ENCODE measurements around the gene CIB4.

Gene CIB4

GRCh38 chr2:26559044-26559405 is 82.1 kb downstream of the CIB4 start:
- H3K9me3 ChIP-seq (replicated peaks in 1 of 2; ENCODE audit: control insufficient read depth in 2 of 2, insufficient read depth in 1 of 2, low read depth in 1 of 2, low read length in 2 of 2) = no peaks in the 10 kb centered on the region
- H3K4me1 ChIP-seq (ENCODE audit: control insufficient read depth in 2 of 2, insufficient read depth in 1 of 2, low read depth in 1 of 2, low read length in 2 of 2) = peaks cover 12 to 13% of the 10 kb centered on the region in 2 donors
- H3K23ac ChIP-seq (ENCODE audit: low read depth, low read length, poor library complexity) = no peak overlapping the region
- no peak overlapping the region for H2BK120ac ChIP-seq (ENCODE audit: low read depth, low read length)
- no peak overlapping the region for H2BK5ac ChIP-seq (ENCODE audit: low read length)
- H3K4me3 ChIP-seq (ENCODE audit: low read length in 2 of 2) = no peak overlapping the region
- no peak overlapping the region for H2AFZ ChIP-seq (ENCODE audit: low read length)
- WGBS, 2 donors (ENCODE audit: extremely low coverage in 2 of 2, insufficient read length in 2 of 2, insufficient replicate concordance in 1 of 2) = no CpG with 5 or more reads among the region's 3 CpGs
- H3K36me3 ChIP-seq (replicated peaks in 1 of 2; ENCODE audit: control insufficient read depth in 2 of 2, insufficient read depth in 2 of 2, low read length in 2 of 2) = no peaks in the 10 kb centered on the region
- no peak overlapping the region for H3K9ac ChIP-seq (ENCODE audit: low read depth, low read length, poor library complexity)
- H3K79me1 ChIP-seq (ENCODE audit: low read depth, low read length) = no peaks in the 10 kb centered on the region
- peak overlapping the region; percentile 25 for H3K18ac ChIP-seq (ENCODE audit: low read length)
- no peak overlapping the region for H4K8ac ChIP-seq (ENCODE audit: low read depth, low read length)
- H2AK5ac ChIP-seq (ENCODE audit: low read depth, low read length) = no peak overlapping the region
- H3K27ac ChIP-seq (replicated peaks; ENCODE audit: low read length) = no peak overlapping the region
- H3K14ac ChIP-seq (ENCODE audit: low read length) = no peak overlapping the region
- H2BK15ac ChIP-seq (ENCODE audit: low read length) = no peak overlapping the region
- DNase-seq (ENCODE audit: low spot score) = no peak
- H2BK12ac ChIP-seq (ENCODE audit: low read length) = no peak overlapping the region
- H3K4me2 ChIP-seq (ENCODE audit: insufficient read depth, low read length, poor library complexity, severe bottlenecking) = no peak overlapping the region
- H3K27me3 ChIP-seq (ENCODE audit: control insufficient read depth in 3 of 3, insufficient read depth in 3 of 3, low read depth in 1 of 3, low read length in 3 of 3) = peaks cover 0 to 63% (median 2%) of the 10 kb centered on the region in 3 experiments
- no peak overlapping the region for H4K91ac ChIP-seq (ENCODE audit: low read depth, low read length, poor library complexity)
- H3K4ac ChIP-seq (ENCODE audit: low read length) = no peak overlapping the region

GRCh38 chr2:26558271-26559043 is 82.7 kb downstream of the CIB4 start:
- Histone ChIP-seq H3K27me3 (ENCODE audit: control insufficient read depth in 3 of 3, insufficient read depth in 3 of 3, low read depth in 1 of 3, low read length in 3 of 3) (peaks cover 0 to 58% (median 2%) of the 10 kb centered on the region in 3 experiments), H3K4ac (ENCODE audit: low read length) (no peak overlapping the region), H3K4me2 (ENCODE audit: insufficient read depth, low read length, poor library complexity, severe bottlenecking) (peak overlapping the region; percentile 41), H3K79me1 (ENCODE audit: low read depth, low read length) (no peaks in the 10 kb centered on the region), H3K23ac (ENCODE audit: low read depth, low read length, poor library complexity) (no peak overlapping the region), H2BK12ac (ENCODE audit: low read length) (peak overlapping the region; percentile 1), H3K9me3 (replicated peaks in 1 of 2; ENCODE audit: control insufficient read depth in 2 of 2, insufficient read depth in 1 of 2, low read depth in 1 of 2, low read length in 2 of 2) (no peaks in the 10 kb centered on the region), H3K4me3 (ENCODE audit: low read length in 2 of 2) (peak overlapping the region in 1 of 2 donors; percentile 16), H2BK15ac (ENCODE audit: low read length) (no peak overlapping the region), H3K18ac (ENCODE audit: low read length) (peak overlapping the region; percentile 48), H3K4me1 (ENCODE audit: control insufficient read depth in 2 of 2, insufficient read depth in 1 of 2, low read depth in 1 of 2, low read length in 2 of 2) (peaks cover 12 to 13% of the 10 kb centered on the region in 2 donors), H3K14ac (ENCODE audit: low read length) (no peak overlapping the region), H3K27ac (replicated peaks; ENCODE audit: low read length) (no peak overlapping the region), H2BK5ac (ENCODE audit: low read length) (no peak overlapping the region), H2AFZ (ENCODE audit: low read length) (peak overlapping the region; percentile 76), H4K8ac (ENCODE audit: low read depth, low read length) (no peak overlapping the region), H3K36me3 (replicated peaks in 1 of 2; ENCODE audit: control insufficient read depth in 2 of 2, insufficient read depth in 2 of 2, low read length in 2 of 2) (no peaks in the 10 kb centered on the region), H2AK5ac (ENCODE audit: low read depth, low read length) (peak overlapping the region; percentile 81), H3K9ac (ENCODE audit: low read depth, low read length, poor library complexity) (peak overlapping the region; percentile 24), H4K91ac (ENCODE audit: low read depth, low read length, poor library complexity) (no peak overlapping the region), H2BK120ac (ENCODE audit: low read depth, low read length) (no peak overlapping the region)
- DNase-seq (ENCODE audit: low spot score) = peak; percentile 48
- WGBS, 2 donors (ENCODE audit: extremely low coverage in 2 of 2, insufficient read length in 2 of 2, insufficient replicate concordance in 1 of 2) = no CpG with 5 or more reads among the region's 27 CpGs

GRCh38 chr2:26557244-26557925 is 83.8 kb downstream of the CIB4 start:
- H3K27me3 ChIP-seq (ENCODE audit: control insufficient read depth in 3 of 3, insufficient read depth in 3 of 3, low read depth in 1 of 3, low read length in 3 of 3) = peaks cover 0 to 54% (median 2%) of the 10 kb centered on the region in 3 experiments
- no peak for DNase-seq (ENCODE audit: low spot score)
- no peak overlapping the region for H2BK12ac ChIP-seq (ENCODE audit: low read length)

More at GRCh38 chr2:26557244-26557925, 83.8 kb downstream of the CIB4 start:
- Histone ChIP-seq H2AK5ac (ENCODE audit: low read depth, low read length) (peak overlapping the region; percentile 89), H3K9ac (ENCODE audit: low read depth, low read length, poor library complexity) (no peak overlapping the region), H3K27ac (replicated peaks; ENCODE audit: low read length) (no peak overlapping the region), H2BK15ac (ENCODE audit: low read length) (peak overlapping the region; percentile 98), H3K4me1 (ENCODE audit: control insufficient read depth in 2 of 2, insufficient read depth in 1 of 2, low read depth in 1 of 2, low read length in 2 of 2) (peaks cover 13 to 16% of the 10 kb centered on the region in 2 donors), H2BK5ac (ENCODE audit: low read length) (no peak overlapping the region), H3K36me3 (replicated peaks in 1 of 2; ENCODE audit: control insufficient read depth in 2 of 2, insufficient read depth in 2 of 2, low read length in 2 of 2) (no peaks in the 10 kb centered on the region), H4K91ac (ENCODE audit: low read depth, low read length, poor library complexity) (no peak overlapping the region), H2AFZ (ENCODE audit: low read length) (no peak overlapping the region), H3K9me3 (replicated peaks in 1 of 2; ENCODE audit: control insufficient read depth in 2 of 2, insufficient read depth in 1 of 2, low read depth in 1 of 2, low read length in 2 of 2) (no peaks in the 10 kb centered on the region), H3K4me2 (ENCODE audit: insufficient read depth, low read length, poor library complexity, severe bottlenecking) (no peak overlapping the region), H3K4me3 (ENCODE audit: low read length in 2 of 2) (no peak overlapping the region), H4K8ac (ENCODE audit: low read depth, low read length) (no peak overlapping the region), H3K18ac (ENCODE audit: low read length) (peak overlapping the region; percentile 72), H3K79me1 (ENCODE audit: low read depth, low read length) (no peaks in the 10 kb centered on the region), H3K23ac (ENCODE audit: low read depth, low read length, poor library complexity) (peak overlapping the region; percentile 76), H2BK120ac (ENCODE audit: low read depth, low read length) (no peak overlapping the region), H3K4ac (ENCODE audit: low read length) (no peak overlapping the region), H3K14ac (ENCODE audit: low read length) (no peak overlapping the region)
- WGBS, 2 donors (ENCODE audit: extremely low coverage in 2 of 2, insufficient read length in 2 of 2, insufficient replicate concordance in 1 of 2) = no CpG with 5 or more reads among the region's 12 CpGs

Measured in neuronal stem cell (in vitro differentiated cells).